ENCODE measurements around the gene DUSP16.

The DUSP16 gene

GRCh38 chr12:12499909-12500604 is 62.6 kb downstream of the DUSP16 start:
- no peak for TF ChIP-seq CTCF (IDR thresholded peaks at IDR 0.05; ENCODE audit: low read depth, low read length, missing control alignments)
- no peak for DNase-seq (ENCODE audit: low read depth)
- H3K4me3 ChIP-seq (ENCODE audit: low read depth, low read length): no peak overlapping the region

- no peak overlapping the region for H3K4me3 ChIP-seq (ENCODE audit: low read depth, low read length)
- no peak for DNase-seq (ENCODE audit: low read depth)
- TF ChIP-seq CTCF (IDR thresholded peaks at IDR 0.05; ENCODE audit: low read depth, low read length, missing control alignments): no peak
Observed at GRCh38 chr12:12498210-12498609, 64.5 kb downstream of the DUSP16 start.

- no peak overlapping the region for H3K4me3 ChIP-seq (ENCODE audit: low read depth, low read length)
- TF ChIP-seq CTCF (IDR thresholded peaks at IDR 0.05; ENCODE audit: low read depth, low read length, missing control alignments): no peak
- no peak for DNase-seq (ENCODE audit: low read depth)
Observed at GRCh38 chr12:12495536-12495935, 67.1 kb downstream of the DUSP16 start.

GRCh38 chr12:12492547-12492946 is 70.1 kb downstream of the DUSP16 start:
- DNase-seq (ENCODE audit: low read depth): no peak
- H3K4me3 ChIP-seq (ENCODE audit: low read depth, low read length): no peak overlapping the region
- no peak for TF ChIP-seq CTCF (IDR thresholded peaks at IDR 0.05; ENCODE audit: low read depth, low read length, missing control alignments)

GRCh38 chr12:12491606-12492005 is 71.1 kb downstream of the DUSP16 start:
- DNase-seq (ENCODE audit: low read depth): no peak
- no peak for TF ChIP-seq CTCF (IDR thresholded peaks at IDR 0.05; ENCODE audit: low read depth, low read length, missing control alignments)
- H3K4me3 ChIP-seq (ENCODE audit: low read depth, low read length): no peak overlapping the region

- TF ChIP-seq CTCF (IDR thresholded peaks at IDR 0.05; ENCODE audit: low read depth, low read length, missing control alignments): no peak
- DNase-seq (ENCODE audit: low read depth): no peak
- no peak overlapping the region for H3K4me3 ChIP-seq (ENCODE audit: low read depth, low read length)
Observed at GRCh38 chr12:12488823-12489550, 73.7 kb downstream of the DUSP16 start.

Measured in GM12864 (cell line).